HG03565 (cell line): ENCODE results near the gene C3orf70.

Experiments
- ATAC-seq: cut with Tn5 transposase; IDR thresholded peaks from one replicate; pipeline ENCODE4 v1.9.1; 2021; ENCODE audit warnings: mild to moderate bottlenecking, moderate library complexity; ENCODE audit not compliant: unreplicated experiment

The C3orf70 gene

GRCh38 chr3:185056908-185057307 is 96.0 kb downstream of the C3orf70 start:
- ATAC-seq: no peak

DNA sequence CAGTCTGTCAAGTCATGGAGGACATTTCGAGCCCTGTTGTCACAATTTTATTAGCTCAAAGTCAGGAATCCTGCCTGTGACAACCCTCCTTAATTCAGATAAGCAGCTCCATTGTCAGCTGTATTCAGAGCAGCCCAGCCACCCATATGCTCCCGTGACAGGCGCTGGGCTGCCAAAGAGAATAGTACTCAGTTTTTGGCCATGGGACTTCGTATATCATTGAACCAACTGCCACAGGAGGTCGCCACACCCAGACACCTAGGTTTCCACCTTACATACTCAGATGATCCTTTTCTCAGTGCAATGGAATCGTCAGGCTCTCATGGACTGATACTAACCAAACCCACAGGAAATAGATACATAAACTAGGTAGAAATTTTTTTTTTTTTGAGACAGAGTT is 100.2 kb downstream of the C3orf70 start:
- ATAC-seq: no peak

DNA sequence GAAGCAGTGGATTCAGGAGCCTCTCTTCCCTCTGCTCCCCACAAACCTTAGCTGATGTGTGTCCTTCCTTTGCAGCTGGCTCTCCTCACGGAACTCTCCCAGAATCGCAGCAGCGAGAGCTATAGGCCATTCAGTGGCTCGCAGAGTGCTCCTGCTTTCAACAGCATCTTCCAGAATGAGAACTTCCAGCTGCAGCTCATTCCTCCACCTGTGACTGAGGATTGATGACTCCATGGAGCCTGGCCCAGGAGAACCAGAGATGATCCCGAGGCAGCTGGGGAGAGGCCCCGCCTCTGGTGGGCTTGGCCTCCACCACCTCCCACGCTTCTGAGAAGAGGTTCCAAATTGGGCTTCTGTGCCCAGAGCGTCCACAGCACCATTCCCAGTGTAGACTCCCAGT is 101.1 kb downstream of the C3orf70 start:
- no peak for ATAC-seq

GRCh38 chr3:185049710-185050109 is 103.2 kb downstream of the C3orf70 start:
- no peak for ATAC-seq

GRCh38 chr3:185046603-185047002 is 106.3 kb downstream of the C3orf70 start:
- ATAC-seq: no peak

DNA sequence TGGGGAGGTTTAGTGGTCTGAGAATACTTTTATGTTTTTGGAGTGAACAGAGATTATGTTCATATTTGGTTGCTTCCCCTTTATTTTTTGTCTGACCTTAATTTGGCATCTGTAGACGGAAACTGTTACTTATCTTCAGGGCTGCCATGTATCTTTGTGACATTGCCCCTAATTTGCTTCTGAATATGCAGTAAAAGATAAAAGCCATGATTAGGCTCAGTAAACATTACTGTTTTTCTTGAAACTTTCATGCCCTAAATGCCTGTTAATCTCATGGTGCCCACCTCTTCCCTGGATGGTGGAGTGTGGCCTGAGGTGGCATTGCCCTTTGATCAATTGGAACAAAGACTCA is 106.7 kb downstream of the C3orf70 start:
- no peak for ATAC-seq

GRCh38 chr3:185042312-185043050 is 110.4 kb downstream of the C3orf70 start:
- ATAC-seq: no peak

GRCh38 chr3:185041540-185041939 is 111.3 kb downstream of the C3orf70 start:
- no peak for ATAC-seq

- no peak for ATAC-seq
Measured at GRCh38 chr3:185040425-185040824, 112.4 kb downstream of the C3orf70 start.

DNA sequence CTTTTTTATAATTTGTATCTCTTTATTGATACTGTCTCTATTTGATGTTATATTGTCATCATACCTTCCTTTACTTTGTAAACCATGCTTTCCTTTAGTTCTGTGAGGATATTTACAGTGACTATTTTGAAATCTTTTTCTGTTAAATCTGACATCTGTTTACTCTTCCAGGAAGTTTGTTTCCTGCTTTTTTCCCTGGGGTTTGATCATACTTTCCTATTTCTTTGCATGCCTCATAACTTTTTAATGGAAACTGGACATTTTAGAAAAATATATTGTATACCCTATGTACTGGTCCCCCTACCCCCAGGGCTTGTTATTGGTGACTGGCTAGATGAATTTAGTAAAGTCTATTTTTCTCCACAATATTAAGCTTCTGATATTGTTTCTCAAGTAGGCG is 115.1 kb downstream of the C3orf70 start:
- ATAC-seq: no peak

DNA sequence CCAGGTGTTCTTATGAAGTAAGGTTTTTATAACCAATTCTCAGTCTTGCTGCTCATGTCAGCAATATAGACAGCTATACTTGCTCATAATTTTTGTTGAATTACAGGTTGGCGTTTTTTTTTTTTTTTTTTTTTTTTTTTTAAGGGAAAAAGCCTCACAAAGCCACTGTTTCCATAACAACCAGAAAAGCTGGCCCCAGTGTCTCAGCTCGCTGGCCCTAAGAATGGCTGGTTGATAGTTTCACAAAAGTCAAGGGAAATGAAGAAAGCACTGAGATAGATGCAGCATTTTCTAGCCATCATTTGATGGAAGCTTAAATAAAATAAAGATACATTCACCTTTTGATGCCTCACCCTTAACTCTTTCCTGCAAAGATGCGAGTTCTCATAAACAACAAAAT is 121.9 kb downstream of the C3orf70 start:
- ATAC-seq: no peak

- no peak for ATAC-seq
Measured at GRCh38 chr3:185030399-185030798, 122.5 kb downstream of the C3orf70 start.

DNA sequence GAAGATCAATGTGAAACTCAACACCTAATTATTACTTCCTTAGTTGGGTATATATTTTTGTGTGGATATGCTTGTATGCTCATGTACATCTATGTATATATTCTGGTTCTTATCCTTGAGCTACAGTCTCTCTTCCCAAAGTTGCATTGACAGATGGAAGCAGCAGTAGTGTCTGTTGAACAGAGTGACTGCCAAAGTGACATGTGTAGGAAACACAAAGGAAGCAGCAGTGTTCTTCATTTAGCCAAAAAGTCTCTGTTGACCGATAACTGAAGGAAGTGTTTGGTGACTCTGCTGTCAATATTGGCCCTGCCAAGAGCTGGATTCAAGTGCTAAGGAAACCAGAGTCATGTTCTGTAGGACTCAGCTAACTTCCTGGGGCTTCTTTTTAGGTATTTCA is 123.8 kb downstream of the C3orf70 start:
- no peak for ATAC-seq

DNA sequence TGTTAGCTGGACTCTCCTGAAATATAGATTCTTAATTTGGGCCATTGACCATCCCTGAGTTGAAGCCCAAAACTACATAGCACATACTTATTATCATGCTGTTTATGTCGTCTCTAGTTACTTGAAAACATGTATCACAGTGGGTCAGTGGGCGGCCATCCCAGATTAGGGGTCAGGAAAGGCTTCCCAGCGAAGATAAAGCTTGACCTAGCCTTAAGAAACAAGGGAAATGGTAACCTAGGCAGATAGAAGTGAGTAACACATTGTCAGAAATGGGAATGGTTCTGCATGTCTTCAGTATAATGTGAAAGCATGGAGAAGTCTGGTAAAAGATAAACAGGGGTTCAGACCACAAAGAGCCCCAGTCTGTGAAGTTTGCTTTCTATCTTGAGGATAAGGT is 124.7 kb downstream of the C3orf70 start:
- ATAC-seq: no peak
